AG09309 (cell line): ENCODE results near the gene POP7.
"Not testable (repeated sequence)": the region's sequence is repeated elsewhere in the genome, so short reads cannot be mapped to it uniquely, and the experiment has no call there.

Experiments used
- DNase-seq: peaks from one replicate; pipeline ENCODE4 v3.0.0-alpha.2; 2010; ENCODE audit warnings: low read depth
- H3K4me3 ChIP-seq: 2 replicates; pipeline ENCODE4 v1.5.1; 2011; ENCODE audit warnings: mild to moderate bottlenecking, low read depth, low read length, moderate library complexity; ENCODE audit not compliant: control insufficient read depth
- TF ChIP-seq, protein P1 (sequence below): IDR thresholded peaks from 2 replicates; pipeline ENCODE4 v1.5.1; 2011; ENCODE audit warnings: mild to moderate bottlenecking, low read depth, low read length, inconsistent platforms; ENCODE audit not compliant: insufficient read depth, control insufficient read depth; ENCODE audit errors: missing control alignments

Gene POP7

DNA sequence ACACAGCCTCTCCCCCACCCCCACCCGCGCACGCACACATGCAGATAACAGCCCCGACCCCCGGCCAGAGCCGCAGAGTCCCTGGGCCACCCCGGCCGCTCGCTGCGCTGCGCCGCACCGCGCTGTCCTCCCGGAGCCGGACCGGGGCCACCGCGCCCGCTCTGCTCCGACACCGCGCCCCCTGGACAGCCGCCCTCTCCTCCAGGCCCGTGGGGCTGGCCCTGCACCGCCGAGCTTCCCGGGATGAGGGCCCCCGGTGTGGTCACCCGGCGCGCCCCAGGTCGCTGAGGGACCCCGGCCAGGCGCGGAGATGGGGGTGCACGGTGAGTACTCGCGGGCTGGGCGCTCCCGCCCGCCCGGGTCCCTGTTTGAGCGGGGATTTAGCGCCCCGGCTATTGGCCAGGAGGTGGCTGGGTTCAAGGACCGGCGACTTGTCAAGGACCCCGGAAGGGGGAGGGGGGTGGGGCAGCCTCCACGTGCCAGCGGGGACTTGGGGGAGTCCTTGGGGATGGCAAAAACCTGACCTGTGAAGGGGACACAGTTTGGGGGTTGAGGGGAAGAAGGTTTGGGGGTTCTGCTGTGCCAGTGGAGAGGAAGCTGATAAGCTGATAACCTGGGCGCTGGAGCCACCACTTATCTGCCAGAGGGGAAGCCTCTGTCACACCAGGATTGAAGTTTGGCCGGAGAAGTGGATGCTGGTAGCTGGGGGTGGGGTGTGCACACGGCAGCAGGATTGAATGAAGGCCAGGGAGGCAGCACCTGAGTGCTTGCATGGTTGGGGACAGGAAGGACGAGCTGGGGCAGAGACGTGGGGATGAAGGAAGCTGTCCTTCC lies 15.0 kb downstream of the POP7 start:
- DNase-seq: no peak
- H3K4me3 ChIP-seq: no peak overlapping the region; the same call in 1 of the 2 replicates
- TF ChIP-seq, protein P1, sequence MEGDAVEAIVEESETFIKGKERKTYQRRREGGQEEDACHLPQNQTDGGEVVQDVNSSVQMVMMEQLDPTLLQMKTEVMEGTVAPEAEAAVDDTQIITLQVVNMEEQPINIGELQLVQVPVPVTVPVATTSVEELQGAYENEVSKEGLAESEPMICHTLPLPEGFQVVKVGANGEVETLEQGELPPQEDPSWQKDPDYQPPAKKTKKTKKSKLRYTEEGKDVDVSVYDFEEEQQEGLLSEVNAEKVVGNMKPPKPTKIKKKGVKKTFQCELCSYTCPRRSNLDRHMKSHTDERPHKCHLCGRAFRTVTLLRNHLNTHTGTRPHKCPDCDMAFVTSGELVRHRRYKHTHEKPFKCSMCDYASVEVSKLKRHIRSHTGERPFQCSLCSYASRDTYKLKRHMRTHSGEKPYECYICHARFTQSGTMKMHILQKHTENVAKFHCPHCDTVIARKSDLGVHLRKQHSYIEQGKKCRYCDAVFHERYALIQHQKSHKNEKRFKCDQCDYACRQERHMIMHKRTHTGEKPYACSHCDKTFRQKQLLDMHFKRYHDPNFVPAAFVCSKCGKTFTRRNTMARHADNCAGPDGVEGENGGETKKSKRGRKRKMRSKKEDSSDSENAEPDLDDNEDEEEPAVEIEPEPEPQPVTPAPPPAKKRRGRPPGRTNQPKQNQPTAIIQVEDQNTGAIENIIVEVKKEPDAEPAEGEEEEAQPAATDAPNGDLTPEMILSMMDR: no peak

DNA sequence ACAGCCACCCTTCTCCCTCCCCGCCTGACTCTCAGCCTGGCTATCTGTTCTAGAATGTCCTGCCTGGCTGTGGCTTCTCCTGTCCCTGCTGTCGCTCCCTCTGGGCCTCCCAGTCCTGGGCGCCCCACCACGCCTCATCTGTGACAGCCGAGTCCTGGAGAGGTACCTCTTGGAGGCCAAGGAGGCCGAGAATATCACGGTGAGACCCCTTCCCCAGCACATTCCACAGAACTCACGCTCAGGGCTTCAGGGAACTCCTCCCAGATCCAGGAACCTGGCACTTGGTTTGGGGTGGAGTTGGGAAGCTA lies 15.5 kb downstream of the POP7 start:
- TF ChIP-seq, protein P1: no peak
- no peak overlapping the region for H3K4me3 ChIP-seq
- no peak for DNase-seq

DNA sequence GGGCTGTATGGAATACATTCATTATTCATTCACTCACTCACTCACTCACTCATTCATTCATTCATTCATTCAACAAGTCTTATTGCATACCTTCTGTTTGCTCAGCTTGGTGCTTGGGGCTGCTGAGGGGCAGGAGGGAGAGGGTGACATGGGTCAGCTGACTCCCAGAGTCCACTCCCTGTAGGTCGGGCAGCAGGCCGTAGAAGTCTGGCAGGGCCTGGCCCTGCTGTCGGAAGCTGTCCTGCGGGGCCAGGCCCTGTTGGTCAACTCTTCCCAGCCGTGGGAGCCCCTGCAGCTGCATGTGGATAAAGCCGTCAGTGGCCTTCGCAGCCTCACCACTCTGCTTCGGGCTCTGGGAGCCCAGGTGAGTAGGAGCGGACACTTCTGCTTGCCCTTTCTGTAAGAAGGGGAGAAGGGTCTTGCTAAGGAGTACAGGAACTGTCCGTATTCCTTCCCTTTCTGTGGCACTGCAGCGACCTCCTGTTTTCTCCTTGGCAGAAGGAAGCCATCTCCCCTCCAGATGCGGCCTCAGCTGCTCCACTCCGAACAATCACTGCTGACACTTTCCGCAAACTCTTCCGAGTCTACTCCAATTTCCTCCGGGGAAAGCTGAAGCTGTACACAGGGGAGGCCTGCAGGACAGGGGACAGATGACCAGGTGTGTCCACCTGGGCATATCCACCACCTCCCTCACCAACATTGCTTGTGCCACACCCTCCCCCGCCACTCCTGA lies 16.7 kb downstream of the POP7 start:
- H3K4me3 ChIP-seq: no peak overlapping the region
- no peak for DNase-seq
- TF ChIP-seq, protein P1: no peak

DNA sequence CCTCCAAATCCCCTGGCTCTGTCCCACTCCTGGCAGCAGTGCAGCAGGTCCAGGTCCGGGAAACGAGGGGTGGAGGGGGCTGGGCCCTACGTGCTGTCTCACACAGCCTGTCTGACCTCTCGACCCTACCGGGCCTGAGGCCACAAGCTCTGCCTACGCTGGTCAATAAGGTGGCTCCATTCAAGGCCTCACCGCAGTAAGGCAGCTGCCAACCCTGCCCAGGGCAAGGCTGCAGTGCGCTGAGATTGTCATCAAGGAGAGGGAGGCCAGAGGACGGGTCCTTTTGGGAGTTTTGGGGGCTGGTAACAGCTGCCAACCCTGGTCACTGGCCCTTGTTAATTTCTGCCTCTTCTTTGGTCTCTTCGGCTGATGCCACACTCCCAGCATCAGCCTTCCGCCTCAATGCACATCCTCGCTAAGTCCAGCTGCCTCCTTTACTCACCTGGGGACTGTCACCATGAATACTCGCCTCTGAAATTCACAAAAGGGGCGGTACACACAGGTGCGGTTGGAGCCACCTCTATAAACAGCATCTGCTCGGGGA lies 17.9 kb downstream of the POP7 start:
- TF ChIP-seq, protein P1: no peak

DNA sequence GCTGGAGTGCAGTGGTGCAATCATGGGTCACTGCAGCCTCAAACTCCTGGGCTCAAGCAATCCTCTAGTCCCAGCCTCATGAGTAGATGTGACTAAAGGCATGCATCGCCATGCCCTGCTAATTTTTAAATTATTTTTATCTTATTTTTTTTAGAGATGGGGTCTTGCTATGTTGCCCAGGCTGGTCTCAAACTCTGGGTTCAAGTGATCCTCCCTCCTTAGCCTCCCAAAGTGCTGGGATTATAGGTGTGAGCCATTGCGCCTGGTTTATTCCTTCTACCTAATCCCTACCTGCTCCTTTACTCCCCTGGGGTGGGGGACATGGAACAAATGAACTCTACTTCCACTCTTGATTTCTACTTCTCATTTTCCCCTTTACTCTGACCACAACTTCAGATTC lies 18.4 kb downstream of the POP7 start:
- DNase-seq, H3K4me3 ChIP-seq: not testable (repeated sequence)

More for the DNA sequence above, 17.9 kb downstream of the POP7 start:
- DNase-seq: no peak
- H3K4me3 ChIP-seq: no peak overlapping the region

DNA sequence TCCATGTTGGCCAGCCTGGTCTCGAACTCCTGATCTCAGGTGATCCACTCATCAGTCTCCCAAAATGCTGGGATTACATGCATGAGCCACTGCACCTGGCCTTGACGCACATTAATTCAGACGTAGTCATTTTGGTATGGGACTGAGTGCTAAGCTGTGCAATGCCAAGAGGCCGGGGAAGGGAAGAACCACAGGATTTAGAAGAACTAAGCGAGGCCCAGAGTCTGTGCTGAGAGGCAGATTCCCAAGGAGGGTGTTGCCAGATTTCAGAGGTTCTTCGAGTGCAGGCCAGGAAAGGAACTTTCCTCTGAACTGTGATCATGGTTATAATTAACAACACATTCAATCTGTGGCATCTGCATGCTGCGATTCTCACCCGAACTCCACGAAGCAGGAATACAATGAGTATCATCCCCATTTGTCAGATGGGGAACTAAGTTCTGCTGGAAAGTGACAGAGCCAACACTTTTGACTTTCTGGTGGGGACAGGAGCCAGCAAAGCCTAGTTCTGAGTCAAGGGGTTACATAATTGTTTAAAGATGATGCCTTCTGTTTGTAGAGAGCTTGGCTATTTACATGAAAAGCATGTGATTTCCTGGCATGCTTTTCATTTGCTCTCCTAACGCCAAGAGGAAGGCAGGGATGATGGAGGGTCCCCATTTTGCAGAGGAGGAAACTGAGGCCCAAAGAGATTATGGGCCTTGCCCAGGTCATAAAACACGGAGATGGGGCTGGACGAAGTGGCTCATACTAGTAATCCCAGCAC lies 21.3 kb downstream of the POP7 start:
- DNase-seq: peak; percentile 92
- no peak overlapping the region for H3K4me3 ChIP-seq
- TF ChIP-seq, protein P1: no peak
